ENCODE results near the gene STXBP4. TPM values are rescaled to one million over a fixed set of nuclear protein-coding genes. Genes with fewer than 3 reads are reported as not detected.

The STXBP4 gene
- total RNA-seq, 1 experiment from 2014 or later, result 16.5 TPM

DNA sequence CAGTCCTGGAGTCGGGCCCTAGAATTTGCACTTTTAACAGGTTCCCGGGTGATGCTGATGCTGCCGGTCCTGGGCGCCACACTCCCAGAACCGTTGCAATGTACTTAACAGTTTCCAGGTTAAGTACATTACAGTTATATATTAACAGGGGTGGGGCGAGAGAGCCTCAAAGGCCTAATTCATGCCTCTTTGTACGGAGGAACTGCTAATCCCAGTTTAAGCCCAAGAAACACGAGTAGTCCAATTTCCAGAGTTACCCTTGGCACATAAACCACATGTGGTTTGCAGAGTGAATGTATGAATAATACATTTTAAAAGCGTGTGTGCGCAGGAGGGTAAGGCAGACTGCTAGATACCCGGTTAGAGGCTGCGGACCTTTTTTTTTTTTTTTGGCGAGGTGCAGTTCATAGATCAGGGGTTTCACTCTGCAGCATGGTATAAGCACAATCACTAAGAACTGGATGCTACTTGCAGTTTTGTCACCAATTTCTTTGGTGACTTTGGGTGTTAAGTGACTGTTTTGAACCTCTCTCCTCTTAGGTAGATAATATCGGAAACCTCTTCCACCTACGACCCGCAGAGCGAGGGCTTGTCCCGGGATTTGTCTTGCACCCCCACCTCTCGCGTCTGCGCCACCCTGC, 824 bp upstream of the STXBP4 start:
- no peak overlapping the region for H4K91ac ChIP-seq (ENCODE audit: insufficient read length, low read depth, low read length)
- H2AFZ ChIP-seq (ENCODE audit: low read length), result no peak overlapping the region
- no peaks in the 10 kb centered on the region for H4K20me1 ChIP-seq (ENCODE audit: control insufficient read depth, insufficient read depth, insufficient read length)
- H3K23ac ChIP-seq (ENCODE audit: insufficient read length, low read depth, low read length), result no peak overlapping the region
- H3K27ac Mint-ChIP-seq, result no peak overlapping the region
- no peaks in the 10 kb centered on the region for H3K9me3 ChIP-seq (ENCODE audit: control insufficient read depth, low read depth, low read length)
- no peak for DNase-seq
- H2BK20ac ChIP-seq (ENCODE audit: low read depth, low read length, poor library complexity, severe bottlenecking), result no peak overlapping the region
- no peak overlapping the region for H2BK5ac ChIP-seq (ENCODE audit: insufficient read length, low read length)
- H3K4ac ChIP-seq (ENCODE audit: low read depth, low read length), result no peak overlapping the region
- H4K8ac ChIP-seq (replicated peaks; ENCODE audit: insufficient read length, low read depth, low read length), result no peak overlapping the region
- H3K4me1 ChIP-seq (ENCODE audit: insufficient read depth, low read length), result no peaks in the 10 kb centered on the region; the same call in 1 of the 2 replicates
- no peak overlapping the region for H3K56ac ChIP-seq (ENCODE audit: insufficient read length, low read depth, low read length)
- H3K27ac ChIP-seq (ENCODE audit: insufficient read length, low read depth, low read length), result no peak overlapping the region
- H4K5ac ChIP-seq (ENCODE audit: insufficient read length, low read depth, low read length), result no peak overlapping the region
- no peak overlapping the region for H2BK120ac ChIP-seq (ENCODE audit: low read depth, low read length, poor library complexity, severe bottlenecking)
- peaks cover 7% of the 10 kb centered on the region for H3K23me2 ChIP-seq (ENCODE audit: insufficient read length, low read depth, low read length, poor library complexity, severe bottlenecking)
- H3K79me2 ChIP-seq (ENCODE audit: insufficient read depth, low read length), result peaks cover 16% of the 10 kb centered on the region; the same call in 1 of the 2 replicates
- peaks cover 8 to 29% (median 24%) of the 10 kb centered on the region in 3 experiments; a peak in 6 of 7 replicates for H3K36me3 Mint-ChIP-seq (ENCODE audit: insufficient read depth in 1 of 3, low read depth in 3 of 3)
- WGBS (ENCODE audit: extremely low coverage, insufficient read length, low lambda C conversion rate), result no CpG with 5 or more reads among the region's 21 CpGs
- H3K27me3 ChIP-seq (ENCODE audit: insufficient read depth, low read length), result no peaks in the 10 kb centered on the region
- H3K4me1 Mint-ChIP-seq, result peaks cover 12 to 13% of the 10 kb centered on the region in 2 experiments
- no peak overlapping the region for H3K18ac ChIP-seq (ENCODE audit: insufficient read length, low read depth, low read length)
- no peaks in the 10 kb centered on the region for H3K9me3 Mint-ChIP-seq
- no peak overlapping the region for H2BK12ac ChIP-seq (ENCODE audit: insufficient read length, low read depth, low read length)
- no peak overlapping the region for H2AK5ac ChIP-seq (ENCODE audit: insufficient read length, low read length)
- H2BK15ac ChIP-seq (ENCODE audit: low read depth, low read length), result no peak overlapping the region
- TF ChIP-seq CTCF (conservative IDR thresholded peaks at IDR 0.05), result no peak
- H3K14ac ChIP-seq (ENCODE audit: insufficient read depth, low read length), result no peak overlapping the region
- H3T11ph ChIP-seq (ENCODE audit: low read length), result no peak overlapping the region
- H3K4me2 ChIP-seq (ENCODE audit: insufficient read depth, insufficient read length, low read length), result peak overlapping the region; percentile 83
- no peak overlapping the region for H3K4me3 Mint-ChIP-seq
- no peaks in the 10 kb centered on the region for H3K79me1 ChIP-seq (ENCODE audit: insufficient read depth, low read depth, low read length, poor library complexity, severe bottlenecking)
- peak overlapping the region; percentile 96 for H3K9ac ChIP-seq (ENCODE audit: extremely low read depth, insufficient read length, low read length)
- H3K27me3 Mint-ChIP-seq (ENCODE audit: low read depth), result no peaks in the 10 kb centered on the region

All from H9 (cell line).